Keratinocyte (primary cell): ENCODE data around the gene PRR14. TPM values are rescaled to one million over a fixed set of nuclear protein-coding genes. Genes with fewer than 3 reads are reported as not detected.

Source experiments
- DNase-seq: peaks from one replicate; pipeline ENCODE4 v3.0.0-alpha.2; 2011; ENCODE audit warnings: low read depth, missing footprints, low spot score
- FAIRE-seq: peaks from 2 replicates; lab custom pipeline; 2011; peaks lifted over from hg19 to GRCh38; lab: Jason Lieb, UNC
- H2AFZ ChIP-seq: 2 replicates; pipeline ENCODE4 v1.6.0; 2012; ENCODE audit warnings: low read length, control low read depth, inconsistent platforms; ENCODE audit not compliant: control insufficient read depth
- H3K27ac ChIP-seq: 2 replicates; pipeline ENCODE4 v1.5.1; 2011; ENCODE audit warnings: low read length; ENCODE audit not compliant: control insufficient read depth, insufficient read depth
- H3K27me3 ChIP-seq: 3 replicates; pipeline ENCODE4 v1.6.0; 2011; ENCODE audit warnings: low read length; ENCODE audit not compliant: control insufficient read depth, insufficient read depth; ENCODE audit errors: extremely low read depth
- H3K36me3 ChIP-seq, 2 experiments: 2 replicates in 1 of 2; 3 replicates in 1 of 2; pipeline ENCODE4 v1.5.1; 2011; ENCODE audit warnings: low read length in 2 of 2, mild to moderate bottlenecking in 1 of 2; ENCODE audit not compliant: control insufficient read depth in 2 of 2, insufficient read depth in 2 of 2; ENCODE audit errors: extremely low read depth in 1 of 2
- H3K4me1 ChIP-seq: 3 replicates; pipeline ENCODE4 v1.5.1; 2011; ENCODE audit warnings: low read length; ENCODE audit not compliant: control insufficient read depth, insufficient read depth; ENCODE audit errors: extremely low read depth
- H3K4me2 ChIP-seq: 3 replicates; pipeline ENCODE4 v1.6.0; 2011; ENCODE audit warnings: low read depth, low read length; ENCODE audit not compliant: control insufficient read depth, insufficient read depth; ENCODE audit errors: extremely low read depth
- H3K4me3 ChIP-seq, 3 experiments: fragments of 200-600 bp in 1 of 3; sonication (generic) in 1 of 3; 2 replicates in 2 of 3; 3 replicates in 1 of 3; pipeline ENCODE4 v1.5.1; 2011 to 2016; ENCODE audit warnings: low read length in 3 of 3, mild to moderate bottlenecking in 3 of 3, control low read depth in 2 of 3, inconsistent platforms in 1 of 3, low read depth in 1 of 3, mixed read lengths in 1 of 3, mixed run types in 1 of 3, moderate library complexity in 1 of 3; ENCODE audit not compliant: control insufficient read depth in 2 of 3, insufficient read depth in 2 of 3; ENCODE audit errors: extremely low read depth in 1 of 3
- H3K79me2 ChIP-seq: 2 replicates; pipeline ENCODE4 v1.6.0; 2012; ENCODE audit warnings: low read length; ENCODE audit not compliant: control insufficient read depth, insufficient read depth
- H3K9ac ChIP-seq: 3 replicates; pipeline ENCODE4 v1.6.0; 2011; ENCODE audit warnings: low read length; ENCODE audit not compliant: control insufficient read depth, insufficient read depth; ENCODE audit errors: extremely low read depth
- H3K9me1 ChIP-seq: 3 replicates; pipeline ENCODE4 v1.6.0; 2011; ENCODE audit warnings: low read length; ENCODE audit not compliant: control insufficient read depth, insufficient read depth; ENCODE audit errors: extremely low read depth
- H3K9me3 ChIP-seq: 2 replicates; pipeline ENCODE4 v1.5.1; 2012; ENCODE audit warnings: low read depth, low read length; ENCODE audit not compliant: control insufficient read depth
- H4K20me1 ChIP-seq: 3 replicates; pipeline ENCODE4 v1.6.0; 2011; ENCODE audit warnings: low read length; ENCODE audit not compliant: control insufficient read depth, insufficient read depth; ENCODE audit errors: extremely low read depth
- EZH2 ChIP-seq: IDR thresholded peaks from one replicate; pipeline ENCODE4 v1.6.1; 2012; ENCODE audit warnings: inconsistent platforms, mild to moderate bottlenecking, low read length, moderate library complexity
- dilution Hi-C: fragments of 300-500 bp; cut with MboI; formaldehyde crosslinking; loops from one replicate; pipeline ENCODE4 v1.7.0; 2020; ENCODE audit warnings: low sequenced_read_pairs; ENCODE audit not compliant: extremely low pct_ligation_motif_present
- polyA plus RNA-seq, 5 experiments: library from polyadenylated mRNA; depleted of rRNA in 3 of 5; stranded (reverse) in 3 of 5; stranded (forward) in 1 of 5; unstranded in 1 of 5; fragments of >200 nt; gene quantifications; 1 replicate in 1 of 5; 2 replicates in 3 of 5; 3 replicates in 1 of 5; pipeline versions ENCODE4 v1.2.1 to v1.2.3, GENCODE V29; 2011 to 2012; ENCODE audit warnings: missing spikeins in 2 of 5, low read depth in 1 of 5, low replicate concordance in 1 of 5
- TF ChIP-seq, protein P1 (sequence below), 3 experiments: IDR thresholded peaks in 1 of 3; conservative IDR thresholded peaks in 1 of 3; optimal IDR thresholded peaks in 1 of 3; 2 replicates in 2 of 3; 3 replicates in 1 of 3; pipeline versions ENCODE3 to v1.5.1; 2011; ENCODE audit warnings: low read length in 3 of 3, mild to moderate bottlenecking in 3 of 3, moderate library complexity in 2 of 3, control low read depth in 1 of 3, inconsistent platforms in 1 of 3; ENCODE audit not compliant: insufficient read depth in 2 of 3; ENCODE audit errors: extremely low read depth in 1 of 3

Gene PRR14
- polyA plus RNA-seq, 1 donor (not counting 4 experiments of a cell fraction or from before 2014, with no cell fraction given) = 7.4 TPM

DNA sequence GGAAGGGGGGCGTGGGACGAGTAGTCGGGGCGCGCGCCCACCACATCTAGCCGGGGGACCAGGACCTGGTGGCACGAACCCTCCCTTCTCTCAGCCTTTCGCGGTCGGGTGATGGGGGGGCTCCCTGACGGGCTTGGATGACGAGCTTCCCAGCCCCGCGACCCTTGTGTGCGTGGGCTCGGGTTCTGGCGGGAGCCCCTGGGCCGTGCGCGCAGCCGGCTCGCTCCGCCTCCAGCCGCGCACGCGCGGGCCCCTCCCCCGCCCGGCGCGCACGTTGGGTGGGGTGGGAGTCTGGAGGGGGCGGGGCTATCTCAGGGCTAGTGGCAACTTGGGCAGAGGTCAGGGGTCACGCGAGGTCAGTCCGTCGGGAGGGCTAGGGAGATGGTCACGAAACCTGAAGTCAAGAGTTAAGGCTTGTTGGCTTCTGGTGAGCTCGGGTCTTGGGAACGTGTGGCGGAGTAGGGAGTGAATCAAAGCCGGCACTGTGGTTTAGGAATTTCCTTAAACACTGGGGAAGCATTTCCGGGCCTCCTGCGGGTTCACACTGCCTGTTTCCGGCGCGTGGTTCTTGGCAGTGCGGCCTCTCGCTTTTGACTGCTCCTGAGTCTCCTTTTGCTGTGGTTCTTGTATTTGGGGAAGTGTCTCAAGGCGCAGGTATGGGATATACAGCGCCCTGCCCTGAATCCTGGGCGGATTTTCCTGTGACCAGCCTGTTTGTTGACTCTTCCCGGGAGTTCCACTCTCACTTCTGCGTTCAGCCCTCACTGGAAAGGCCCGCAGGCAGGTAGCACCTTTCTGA lies 48.3 kb downstream of the PRR14 start, which contains the start of gene SRCAP:
Gene SRCAP (plus strand): TSS at position 356 of the 799 bp plus-strand sequence. CDS start 1,654 bp downstream, outside the sequence.
- H2AFZ ChIP-seq = peak within 1 kb of the TSS; percentile 67
- H3K4me3 ChIP-seq = peak within 1 kb of the TSS; percentile 90 to 99 (median 92)
- H3K27ac ChIP-seq = peak within 1 kb of the TSS; percentile 93
- FAIRE-seq (no peak), DNase-seq (no peak)
- H4K20me1 ChIP-seq = no peaks in the 10 kb centered on the region
- H3K9me1 ChIP-seq = no peaks in the 10 kb centered on the region
- no peaks in the 10 kb centered on the region for H3K9me3 ChIP-seq
- peaks cover 14 to 16% of the 10 kb centered on the region in 2 experiments for H3K36me3 ChIP-seq
- peak within 1 kb of the TSS; percentile 94 for H3K9ac ChIP-seq
- H3K4me1 ChIP-seq = peaks cover 12% of the 10 kb centered on the region
- dilution Hi-C loops = no loop called here
- peaks cover 37% of the 10 kb centered on the region for H3K79me2 ChIP-seq
- H3K4me2 ChIP-seq = peak within 1 kb of the TSS; percentile 93
- no peaks in the 10 kb centered on the region for H3K27me3 ChIP-seq
- no peak for TF ChIP-seq EZH2
- TF ChIP-seq, protein P1, sequence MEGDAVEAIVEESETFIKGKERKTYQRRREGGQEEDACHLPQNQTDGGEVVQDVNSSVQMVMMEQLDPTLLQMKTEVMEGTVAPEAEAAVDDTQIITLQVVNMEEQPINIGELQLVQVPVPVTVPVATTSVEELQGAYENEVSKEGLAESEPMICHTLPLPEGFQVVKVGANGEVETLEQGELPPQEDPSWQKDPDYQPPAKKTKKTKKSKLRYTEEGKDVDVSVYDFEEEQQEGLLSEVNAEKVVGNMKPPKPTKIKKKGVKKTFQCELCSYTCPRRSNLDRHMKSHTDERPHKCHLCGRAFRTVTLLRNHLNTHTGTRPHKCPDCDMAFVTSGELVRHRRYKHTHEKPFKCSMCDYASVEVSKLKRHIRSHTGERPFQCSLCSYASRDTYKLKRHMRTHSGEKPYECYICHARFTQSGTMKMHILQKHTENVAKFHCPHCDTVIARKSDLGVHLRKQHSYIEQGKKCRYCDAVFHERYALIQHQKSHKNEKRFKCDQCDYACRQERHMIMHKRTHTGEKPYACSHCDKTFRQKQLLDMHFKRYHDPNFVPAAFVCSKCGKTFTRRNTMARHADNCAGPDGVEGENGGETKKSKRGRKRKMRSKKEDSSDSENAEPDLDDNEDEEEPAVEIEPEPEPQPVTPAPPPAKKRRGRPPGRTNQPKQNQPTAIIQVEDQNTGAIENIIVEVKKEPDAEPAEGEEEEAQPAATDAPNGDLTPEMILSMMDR (optimal IDR thresholded peaks at IDR 0.05 in 1 of 3, IDR thresholded peaks at IDR 0.05 in 1 of 3, conservative IDR thresholded peaks at IDR 0.05 in 1 of 3; ENCODE audit: extremely low read depth in 1 of 3, insufficient read depth in 2 of 3, low read length in 3 of 3) = no peak

DNA sequence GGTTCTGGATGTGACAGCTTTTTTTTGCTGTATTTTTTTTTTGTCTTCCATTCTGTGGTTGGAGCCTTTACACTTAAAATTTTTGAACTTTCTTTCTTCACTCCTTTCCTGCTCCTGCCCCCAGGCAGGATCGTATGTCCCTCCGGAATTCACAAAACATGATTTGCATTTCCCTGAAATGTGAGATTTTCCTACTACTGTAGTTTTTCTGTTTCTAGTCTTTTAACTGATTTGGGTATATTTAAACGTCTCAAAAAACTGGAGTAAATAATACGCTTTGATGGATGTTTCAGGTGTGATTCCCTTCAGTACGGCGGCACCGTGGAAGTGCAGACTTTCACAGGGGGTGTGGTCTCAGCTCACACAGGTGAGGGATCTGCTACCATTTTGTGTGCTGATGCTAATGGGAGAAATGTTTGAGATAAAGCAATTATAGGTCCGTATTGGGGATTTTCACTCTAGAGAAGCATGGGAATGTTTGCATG lies 48.9 kb downstream of the PRR14 start:
- peaks cover 38% of the 10 kb centered on the region for H3K79me2 ChIP-seq
- no peaks in the 10 kb centered on the region for H3K9me3 ChIP-seq
- H3K9me1 ChIP-seq = no peaks in the 10 kb centered on the region
- FAIRE-seq (no peak), DNase-seq (no peak)
- H3K27me3 ChIP-seq = no peaks in the 10 kb centered on the region
- peak overlapping the region; percentile 93 for H3K27ac ChIP-seq
- peak overlapping the region; percentile 94 for H3K9ac ChIP-seq
- no peak for TF ChIP-seq EZH2
- TF ChIP-seq, protein P1 (optimal IDR thresholded peaks at IDR 0.05 in 1 of 3, IDR thresholded peaks at IDR 0.05 in 1 of 3, conservative IDR thresholded peaks at IDR 0.05 in 1 of 3; ENCODE audit: extremely low read depth in 1 of 3, insufficient read depth in 2 of 3, low read length in 3 of 3) = no peak
- H2AFZ ChIP-seq = no peak overlapping the region
- peak overlapping the region; percentile 76 for H3K4me2 ChIP-seq
- H3K36me3 ChIP-seq = peaks cover 19 to 23% of the 10 kb centered on the region in 2 experiments
- peak overlapping the region; percentile 90 to 99 (median 92) for H3K4me3 ChIP-seq
- dilution Hi-C loops = no loop called here
- no peaks in the 10 kb centered on the region for H4K20me1 ChIP-seq
- H3K4me1 ChIP-seq = peaks cover 12% of the 10 kb centered on the region
